Fibroblast of lung (primary cell): ENCODE results near the gene GABRR2. TPM values are rescaled to one million over a fixed set of nuclear protein-coding genes. Genes with fewer than 3 reads are reported as not detected.
A peak's percentile ranks its signal among the peaks of the same experiment; 100 is the strongest.

Source experiments
- DNase-seq, 2 donors: peaks; one replicate each; pipeline versions ENCODE4 v3.0.0 to v3.0.0-alpha.2; 2010; ENCODE audit warnings: low read depth in 2 of 2
- H2AFZ ChIP-seq: 2 replicates; pipeline ENCODE4 v1.5.1; 2012; ENCODE audit warnings: low read length, control low read depth, inconsistent platforms
- H3K27ac ChIP-seq: 2 replicates; pipeline ENCODE4 v1.5.1; 2011; ENCODE audit warnings: low read length, control low read depth; ENCODE audit not compliant: insufficient read depth
- H3K27me3 ChIP-seq: 2 replicates; pipeline ENCODE4 v1.5.1; 2011; ENCODE audit warnings: mild to moderate bottlenecking, low read length; ENCODE audit not compliant: control insufficient read depth, insufficient read depth
- H3K36me3 ChIP-seq: 2 replicates; pipeline ENCODE4 v1.5.1; 2011; ENCODE audit warnings: low read length; ENCODE audit not compliant: control insufficient read depth, insufficient read depth
- H3K4me1 ChIP-seq: 2 replicates; pipeline ENCODE4 v1.5.1; 2011; ENCODE audit warnings: low read length; ENCODE audit not compliant: control insufficient read depth, insufficient read depth; ENCODE audit errors: extremely low read depth
- H3K4me2 ChIP-seq: 2 replicates; pipeline ENCODE4 v1.5.1; 2011; ENCODE audit warnings: low read length, control low read depth; ENCODE audit not compliant: insufficient read depth; ENCODE audit errors: extremely low read depth
- H3K4me3 ChIP-seq, 4 experiments: fragments of 200-600 bp in 1 of 4; sonication (generic) in 1 of 4; replicated peaks in 1 of 4; 2 replicates each; pipeline ENCODE4 v1.5.1; 2011 to 2016; ENCODE audit warnings: low read length in 4 of 4, low read depth in 3 of 4, mild to moderate bottlenecking in 3 of 4, control low read depth in 2 of 4, inconsistent platforms in 1 of 4, mixed read lengths in 1 of 4; ENCODE audit not compliant: insufficient read depth in 1 of 4; ENCODE audit errors: control extremely low read depth in 1 of 4
- H3K79me2 ChIP-seq: 2 replicates; pipeline ENCODE4 v1.5.1; 2012; ENCODE audit warnings: mild to moderate bottlenecking, low read length, inconsistent platforms; ENCODE audit not compliant: control insufficient read depth, insufficient read depth
- H3K9ac ChIP-seq: 2 replicates; pipeline ENCODE4 v1.5.1; 2011; ENCODE audit warnings: mild to moderate bottlenecking, low read length, control low read depth; ENCODE audit not compliant: insufficient read depth
- H3K9me3 ChIP-seq: 2 replicates; pipeline ENCODE4 v1.5.1; 2012; ENCODE audit warnings: low read depth, low read length; ENCODE audit not compliant: control insufficient read depth, insufficient read depth
- H4K20me1 ChIP-seq: 2 replicates; pipeline ENCODE4 v1.5.1; 2011; ENCODE audit warnings: low read length; ENCODE audit not compliant: control insufficient read depth, insufficient read depth; ENCODE audit errors: extremely low read depth
- EZH2 ChIP-seq: IDR thresholded peaks from 2 replicates; pipeline ENCODE4 v1.5.1; 2012; ENCODE audit warnings: low read length, control low read depth, mild to moderate bottlenecking; ENCODE audit errors: missing control alignments
- polyA plus RNA-seq, 2 donors: library from polyadenylated mRNA; depleted of rRNA in 1 of 2; stranded (reverse) in 1 of 2; unstranded in 1 of 2; fragments of >200 nt; gene quantifications; 2 replicates each; pipeline ENCODE4 v1.2.1, GENCODE V29; 2011 to 2012; ENCODE audit warnings: missing spikeins in 1 of 2
- total RNA-seq: library from RNA; depleted of rRNA; stranded (reverse); fragments of >200 nt; gene quantifications from 2 replicates; pipeline ENCODE4 v1.2.1, GENCODE V29; 2014
- TF ChIP-seq, protein P1 (sequence below), 2 donors: IDR thresholded peaks in 1 of 2; conservative IDR thresholded peaks in 1 of 2; 1 replicate in 1 of 2; 2 replicates in 1 of 2; pipeline ENCODE4 v1.5.1; 2011 to 2012; ENCODE audit warnings: low read length in 2 of 2, control low read depth in 1 of 2, inconsistent platforms in 1 of 2, low read depth in 1 of 2, mild to moderate bottlenecking in 1 of 2

Gene GABRR2
- total and polyA plus RNA-seq, 2 donors (not counting 1 experiment from before 2014, with no cell fraction given): 0.05 to 0.17 TPM

DNA sequence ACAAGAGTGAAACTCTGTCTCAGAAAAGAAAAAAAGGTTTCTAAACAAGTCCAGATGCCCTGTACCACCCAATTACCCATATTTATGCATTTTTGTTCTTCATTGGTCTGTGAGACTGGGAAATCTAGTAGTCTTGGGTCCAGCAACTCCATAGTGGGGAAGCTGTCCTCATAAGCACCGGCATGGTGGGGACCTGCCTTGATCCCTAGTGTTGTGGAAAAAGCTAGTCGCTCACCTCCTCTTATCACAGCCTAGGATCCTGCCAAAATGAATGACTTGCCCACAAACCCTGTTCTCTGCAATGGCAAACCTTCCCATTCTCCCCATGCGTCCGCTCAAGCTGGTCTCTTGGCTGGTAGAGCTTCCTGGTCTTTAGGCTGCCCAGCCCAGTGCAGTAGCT lies 59.7 kb downstream of the GABRR2 start:
- H3K79me2 ChIP-seq: no peaks in the 10 kb centered on the region
- no peaks in the 10 kb centered on the region for H3K4me1 ChIP-seq
- H3K27me3 ChIP-seq: no peaks in the 10 kb centered on the region
- H3K9me3 ChIP-seq: no peaks in the 10 kb centered on the region
- no peak overlapping the region for H3K9ac ChIP-seq
- no peak overlapping the region for H3K4me3 ChIP-seq
- no peak overlapping the region for H2AFZ ChIP-seq
- no peaks in the 10 kb centered on the region for H4K20me1 ChIP-seq
- TF ChIP-seq, protein P1, sequence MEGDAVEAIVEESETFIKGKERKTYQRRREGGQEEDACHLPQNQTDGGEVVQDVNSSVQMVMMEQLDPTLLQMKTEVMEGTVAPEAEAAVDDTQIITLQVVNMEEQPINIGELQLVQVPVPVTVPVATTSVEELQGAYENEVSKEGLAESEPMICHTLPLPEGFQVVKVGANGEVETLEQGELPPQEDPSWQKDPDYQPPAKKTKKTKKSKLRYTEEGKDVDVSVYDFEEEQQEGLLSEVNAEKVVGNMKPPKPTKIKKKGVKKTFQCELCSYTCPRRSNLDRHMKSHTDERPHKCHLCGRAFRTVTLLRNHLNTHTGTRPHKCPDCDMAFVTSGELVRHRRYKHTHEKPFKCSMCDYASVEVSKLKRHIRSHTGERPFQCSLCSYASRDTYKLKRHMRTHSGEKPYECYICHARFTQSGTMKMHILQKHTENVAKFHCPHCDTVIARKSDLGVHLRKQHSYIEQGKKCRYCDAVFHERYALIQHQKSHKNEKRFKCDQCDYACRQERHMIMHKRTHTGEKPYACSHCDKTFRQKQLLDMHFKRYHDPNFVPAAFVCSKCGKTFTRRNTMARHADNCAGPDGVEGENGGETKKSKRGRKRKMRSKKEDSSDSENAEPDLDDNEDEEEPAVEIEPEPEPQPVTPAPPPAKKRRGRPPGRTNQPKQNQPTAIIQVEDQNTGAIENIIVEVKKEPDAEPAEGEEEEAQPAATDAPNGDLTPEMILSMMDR (conservative IDR thresholded peaks at IDR 0.05 in 1 of 2, IDR thresholded peaks at IDR 0.05 in 1 of 2; ENCODE audit: low read depth in 1 of 2, low read length in 2 of 2): no peak
- no peak for TF ChIP-seq EZH2
- no peak overlapping the region for H3K4me2 ChIP-seq
- no peak for DNase-seq
- H3K27ac ChIP-seq: no peak overlapping the region
- no peaks in the 10 kb centered on the region for H3K36me3 ChIP-seq

- Histone ChIP-seq H2AFZ (no peak overlapping the region), H3K27me3 (no peaks in the 10 kb centered on the region), H3K27ac (no peak overlapping the region), H4K20me1 (no peaks in the 10 kb centered on the region), H3K4me2 (no peak overlapping the region), H3K79me2 (no peaks in the 10 kb centered on the region), H3K4me1 (no peaks in the 10 kb centered on the region), H3K36me3 (no peaks in the 10 kb centered on the region), H3K4me3 (no peak overlapping the region), H3K9me3 (no peaks in the 10 kb centered on the region), H3K9ac (no peak overlapping the region)
- peak in 1 of 2 donors; percentile 4 for DNase-seq
- TF ChIP-seq EZH2: no peak
- TF ChIP-seq, protein P1 (conservative IDR thresholded peaks at IDR 0.05 in 1 of 2, IDR thresholded peaks at IDR 0.05 in 1 of 2; ENCODE audit: low read depth in 1 of 2, low read length in 2 of 2): no peak
Measured at GRCh38 chr6:89254569-89254968, 60.5 kb downstream of the GABRR2 start.

GRCh38 chr6:89252907-89253306 lies 62.2 kb downstream of the GABRR2 start:
- H3K27ac ChIP-seq: no peak overlapping the region
- no peaks in the 10 kb centered on the region for H4K20me1 ChIP-seq
- no peaks in the 10 kb centered on the region for H3K79me2 ChIP-seq
- H3K4me1 ChIP-seq: no peaks in the 10 kb centered on the region
- H3K4me3 ChIP-seq: no peak overlapping the region
- H3K9me3 ChIP-seq: no peaks in the 10 kb centered on the region
- no peak overlapping the region for H3K9ac ChIP-seq
- TF ChIP-seq EZH2: no peak
- TF ChIP-seq, protein P1 (conservative IDR thresholded peaks at IDR 0.05 in 1 of 2, IDR thresholded peaks at IDR 0.05 in 1 of 2; ENCODE audit: low read depth in 1 of 2, low read length in 2 of 2): no peak
- no peak overlapping the region for H2AFZ ChIP-seq
- no peaks in the 10 kb centered on the region for H3K27me3 ChIP-seq
- H3K4me2 ChIP-seq: no peak overlapping the region
- H3K36me3 ChIP-seq: no peaks in the 10 kb centered on the region
- no peak for DNase-seq
